Measurements from ENCODE around the gene MAP2K5.

DNA sequence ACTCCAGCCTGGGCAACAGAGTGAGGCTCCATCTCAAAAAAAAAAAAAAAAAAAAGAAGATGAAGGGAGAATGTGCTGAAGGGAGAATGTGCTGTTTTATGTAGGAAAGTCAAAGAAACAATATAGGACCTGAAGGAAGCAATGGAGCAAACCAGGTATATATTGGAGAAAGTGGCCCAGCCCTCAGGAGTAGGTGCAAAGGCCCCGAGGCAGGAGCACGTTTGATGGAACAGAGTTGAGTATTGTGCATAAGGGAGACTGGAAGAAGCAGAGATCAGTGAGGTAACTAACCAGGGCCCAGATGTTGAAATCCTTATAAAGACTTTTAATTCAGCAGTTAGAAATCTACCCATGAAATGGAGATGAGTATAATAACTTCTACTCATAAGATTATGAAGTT is 79.6 kb downstream of the MAP2K5 start:
- TF ChIP-seq, protein P1, sequence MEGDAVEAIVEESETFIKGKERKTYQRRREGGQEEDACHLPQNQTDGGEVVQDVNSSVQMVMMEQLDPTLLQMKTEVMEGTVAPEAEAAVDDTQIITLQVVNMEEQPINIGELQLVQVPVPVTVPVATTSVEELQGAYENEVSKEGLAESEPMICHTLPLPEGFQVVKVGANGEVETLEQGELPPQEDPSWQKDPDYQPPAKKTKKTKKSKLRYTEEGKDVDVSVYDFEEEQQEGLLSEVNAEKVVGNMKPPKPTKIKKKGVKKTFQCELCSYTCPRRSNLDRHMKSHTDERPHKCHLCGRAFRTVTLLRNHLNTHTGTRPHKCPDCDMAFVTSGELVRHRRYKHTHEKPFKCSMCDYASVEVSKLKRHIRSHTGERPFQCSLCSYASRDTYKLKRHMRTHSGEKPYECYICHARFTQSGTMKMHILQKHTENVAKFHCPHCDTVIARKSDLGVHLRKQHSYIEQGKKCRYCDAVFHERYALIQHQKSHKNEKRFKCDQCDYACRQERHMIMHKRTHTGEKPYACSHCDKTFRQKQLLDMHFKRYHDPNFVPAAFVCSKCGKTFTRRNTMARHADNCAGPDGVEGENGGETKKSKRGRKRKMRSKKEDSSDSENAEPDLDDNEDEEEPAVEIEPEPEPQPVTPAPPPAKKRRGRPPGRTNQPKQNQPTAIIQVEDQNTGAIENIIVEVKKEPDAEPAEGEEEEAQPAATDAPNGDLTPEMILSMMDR (IDR thresholded peaks at IDR 0.05): no peak
- TF ChIP-seq RNF2 (IDR thresholded peaks at IDR 0.05; ENCODE audit: borderline replicate concordance, low read depth) (no peak), JUN (IDR thresholded peaks at IDR 0.05) (no peak), RFX5 (IDR thresholded peaks at IDR 0.05) (no peak), EP300 (IDR thresholded peaks at IDR 0.05) (no peak), RCOR1 (IDR thresholded peaks at IDR 0.05; ENCODE audit: low read depth, low read length) (no peak), POLR2A (IDR thresholded peaks at IDR 0.05; ENCODE audit: low read length) (no peak), PHF8 (IDR thresholded peaks at IDR 0.05; ENCODE audit: borderline replicate concordance, low read depth) (no peak)
- TF ChIP-seq, protein P2, sequence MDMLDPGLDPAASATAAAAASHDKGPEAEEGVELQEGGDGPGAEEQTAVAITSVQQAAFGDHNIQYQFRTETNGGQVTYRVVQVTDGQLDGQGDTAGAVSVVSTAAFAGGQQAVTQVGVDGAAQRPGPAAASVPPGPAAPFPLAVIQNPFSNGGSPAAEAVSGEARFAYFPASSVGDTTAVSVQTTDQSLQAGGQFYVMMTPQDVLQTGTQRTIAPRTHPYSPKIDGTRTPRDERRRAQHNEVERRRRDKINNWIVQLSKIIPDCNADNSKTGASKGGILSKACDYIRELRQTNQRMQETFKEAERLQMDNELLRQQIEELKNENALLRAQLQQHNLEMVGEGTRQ (IDR thresholded peaks at IDR 0.05): no peak
- TF ChIP-seq, protein P3, sequence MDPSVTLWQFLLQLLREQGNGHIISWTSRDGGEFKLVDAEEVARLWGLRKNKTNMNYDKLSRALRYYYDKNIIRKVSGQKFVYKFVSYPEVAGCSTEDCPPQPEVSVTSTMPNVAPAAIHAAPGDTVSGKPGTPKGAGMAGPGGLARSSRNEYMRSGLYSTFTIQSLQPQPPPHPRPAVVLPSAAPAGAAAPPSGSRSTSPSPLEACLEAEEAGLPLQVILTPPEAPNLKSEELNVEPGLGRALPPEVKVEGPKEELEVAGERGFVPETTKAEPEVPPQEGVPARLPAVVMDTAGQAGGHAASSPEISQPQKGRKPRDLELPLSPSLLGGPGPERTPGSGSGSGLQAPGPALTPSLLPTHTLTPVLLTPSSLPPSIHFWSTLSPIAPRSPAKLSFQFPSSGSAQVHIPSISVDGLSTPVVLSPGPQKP (IDR thresholded peaks at IDR 0.05; ENCODE audit: low read depth, low read length): no peak
